GM23248 (cell line): ENCODE results near the gene KRTAP16-1.

Experiments used
- EZH2 ChIP-seq: fragments of 200-600 bp; sonication (generic); IDR thresholded peaks from 2 replicates; pipeline ENCODE4 v1.6.1; 2018; ENCODE audit warnings: antibody characterized with exemption, mild to moderate bottlenecking; ENCODE audit not compliant: insufficient read depth, poor library complexity, severe bottlenecking
- EZH2phosphoT487 ChIP-seq: fragments of 200-600 bp; sonication (generic); IDR thresholded peaks from 2 replicates; pipeline ENCODE4 v1.6.1; 2018; ENCODE audit warnings: antibody characterized with exemption, moderate library complexity, mild to moderate bottlenecking, low read depth; ENCODE audit not compliant: insufficient read depth

DNA sequence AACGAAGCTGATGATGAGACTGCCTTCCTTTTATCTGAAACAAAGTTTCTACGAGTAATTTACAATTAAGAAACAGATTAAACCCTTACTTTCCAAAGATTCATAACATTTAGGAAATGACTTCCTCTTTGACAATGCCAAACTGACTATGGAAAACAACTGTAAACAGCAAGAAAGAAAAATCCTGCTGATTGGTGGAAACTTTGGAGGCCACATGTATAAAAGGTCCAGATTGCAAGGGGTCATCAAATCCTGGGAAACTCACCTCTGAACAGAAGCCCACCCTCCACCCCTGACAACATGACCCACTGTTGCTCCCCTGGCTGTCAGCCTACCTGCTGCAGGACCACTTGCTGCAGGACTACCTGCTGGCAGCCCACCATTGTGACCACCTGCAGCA, 44.0 kb downstream of the KRTAP16-1 start, which contains the start of gene KRTAP9-6:
- TF ChIP-seq EZH2 = no peak
- no peak for TF ChIP-seq EZH2phosphoT487
